Right atrium auricular region (tissue), 2 donors: ENCODE measurements around the gene AKAP13. TPM values are rescaled to one million over a fixed set of nuclear protein-coding genes. Genes with fewer than 3 reads are reported as not detected.

Experiments used
- DNase-seq: peaks from one replicate; pipeline ENCODE4 v3.0.0-alpha.2; 2019; ENCODE audit warnings: low spot score
- H3K27ac ChIP-seq, 2 donors: fragments of 200-600 bp; sonication (generic); 1 replicate in 1 of 2; 2 replicates in 1 of 2; pipeline ENCODE4 v1.5.1; 2016 to 2019
- H3K27me3 ChIP-seq, 2 donors: fragments of 200-600 bp; sonication (generic); one replicate each; pipeline versions ENCODE4 v1.5.1 to v1.6.0; 2017 to 2019
- H3K36me3 ChIP-seq: fragments of 200-600 bp; sonication (generic); one replicate; pipeline ENCODE4 v1.5.1; 2016
- H3K4me1 ChIP-seq, 2 donors: fragments of 200-600 bp; sonication (generic); one replicate each; pipeline versions ENCODE4 v1.5.1 to v1.6.0; 2017 to 2019
- H3K4me3 ChIP-seq, 2 donors: fragments of 200-600 bp; sonication (generic); 1 replicate in 1 of 2; 2 replicates in 1 of 2; pipeline ENCODE4 v1.5.1; 2017 to 2019; ENCODE audit warnings: mild to moderate bottlenecking in 1 of 2, moderate library complexity in 1 of 2
- H3K9me3 ChIP-seq, 2 donors: fragments of 200-600 bp; sonication (generic); one replicate each; pipeline ENCODE4 v1.5.1; 2019
- CTCF ChIP-seq, 2 donors: fragments of 200-600 bp; sonication (generic); IDR thresholded peaks; one replicate each; pipeline ENCODE4 v1.5.1; 2019; ENCODE audit warnings: antibody characterized with exemption in 2 of 2
- total RNA-seq, 2 donors: library from RNA; depleted of rRNA; stranded (reverse); fragments of >200 nt; gene quantifications; one replicate each; pipeline ENCODE4 v1.1.0, GENCODE V29; 2016

Gene AKAP13
- total RNA-seq, 2 donors from 2014 or later, result 293 to 339 TPM

GRCh38 chr15:85490856-85491255, 110.5 kb downstream of the AKAP13 start:
- Histone ChIP-seq H3K27ac (peak overlapping the region in 1 of 2 donors; percentile 13), H3K36me3 (no peaks in the 10 kb centered on the region), H3K27me3 (no peaks in the 10 kb centered on the region), H3K4me1 (peaks cover 0 to 61% of the 10 kb centered on the region in 2 donors), H3K4me3 (no peak overlapping the region), H3K9me3 (no peaks in the 10 kb centered on the region)
- no peak for TF ChIP-seq CTCF (IDR thresholded peaks at IDR 0.05)
- no peak for DNase-seq

GRCh38 chr15:85491691-85492090, 111.3 kb downstream of the AKAP13 start:
- no peak overlapping the region for H3K27ac ChIP-seq
- no peak overlapping the region for H3K4me3 ChIP-seq
- TF ChIP-seq CTCF (IDR thresholded peaks at IDR 0.05), result no peak
- H3K27me3 ChIP-seq, result no peaks in the 10 kb centered on the region
- H3K4me1 ChIP-seq, result peaks cover 0 to 70% of the 10 kb centered on the region in 2 donors
- no peaks in the 10 kb centered on the region for H3K36me3 ChIP-seq
- DNase-seq, result no peak
- no peaks in the 10 kb centered on the region for H3K9me3 ChIP-seq

GRCh38 chr15:85492406-85492805, 112.0 kb downstream of the AKAP13 start:
- Histone ChIP-seq H3K4me3 (no peak overlapping the region), H3K9me3 (no peaks in the 10 kb centered on the region), H3K4me1 (peaks cover 0 to 77% of the 10 kb centered on the region in 2 donors), H3K27ac (peak overlapping the region in 1 of 2 donors; percentile 85), H3K27me3 (no peaks in the 10 kb centered on the region), H3K36me3 (no peaks in the 10 kb centered on the region)
- DNase-seq, result no peak
- TF ChIP-seq CTCF (IDR thresholded peaks at IDR 0.05), result no peak

DNA sequence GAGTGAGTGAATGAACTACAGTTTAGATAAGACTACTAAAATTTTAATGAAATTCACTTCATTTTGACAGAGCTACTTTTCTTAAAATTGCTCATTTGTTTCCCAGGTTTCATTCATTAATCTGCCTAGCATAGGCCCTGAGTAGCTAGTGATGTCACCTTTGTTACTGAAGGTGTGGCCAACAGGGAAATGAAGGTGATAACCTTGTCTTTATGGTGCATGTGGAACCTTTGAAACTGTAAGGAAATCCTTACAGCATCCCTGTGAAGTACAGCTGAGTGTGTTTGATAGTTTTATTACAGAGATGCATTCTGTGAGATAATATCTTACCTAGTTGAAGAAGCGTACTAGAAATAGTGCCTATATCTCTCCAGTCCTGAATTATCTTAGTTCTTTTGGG, 112.9 kb downstream of the AKAP13 start:
- no peak overlapping the region for H3K4me3 ChIP-seq
- no peaks in the 10 kb centered on the region for H3K27me3 ChIP-seq
- H3K27ac ChIP-seq, result peak overlapping the region; percentile 70 to 85
- no peak for DNase-seq
- H3K36me3 ChIP-seq, result no peaks in the 10 kb centered on the region
- H3K4me1 ChIP-seq, result peaks cover 0 to 76% of the 10 kb centered on the region in 2 donors
- TF ChIP-seq CTCF (IDR thresholded peaks at IDR 0.05), result no peak
- no peaks in the 10 kb centered on the region for H3K9me3 ChIP-seq

DNA sequence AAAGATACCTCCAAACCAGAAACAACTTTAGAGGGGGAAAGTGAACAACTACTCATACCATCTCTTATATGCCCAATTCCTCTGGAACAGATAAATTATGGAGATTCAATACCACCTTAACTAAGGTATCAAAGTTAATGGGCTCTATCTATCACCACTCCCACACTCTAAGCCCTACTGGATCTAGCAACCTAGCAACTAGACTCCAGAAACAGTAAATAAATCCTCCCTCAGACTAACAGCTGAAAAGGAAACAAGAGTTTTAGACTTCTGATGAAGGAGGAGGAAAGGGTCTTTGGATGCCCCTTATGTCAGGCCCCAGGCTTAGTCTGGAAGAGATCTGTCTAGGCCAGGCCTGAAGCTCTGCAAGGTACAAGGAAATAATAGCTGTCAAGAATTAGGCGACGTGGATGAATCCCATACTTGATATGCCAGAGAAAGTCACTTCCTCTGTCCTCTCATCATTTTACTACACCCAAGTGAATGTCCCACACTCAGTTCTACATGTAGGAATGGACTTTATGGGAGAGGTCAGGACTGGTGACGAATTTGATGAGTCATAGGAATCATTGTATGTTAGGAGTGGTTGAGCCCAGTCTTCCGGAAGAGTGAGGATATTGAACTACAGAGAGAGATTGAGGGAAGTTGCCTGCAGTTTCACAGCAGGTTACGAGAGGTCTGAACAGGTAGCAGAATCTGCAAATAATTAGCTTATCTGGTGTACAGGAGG, 113.8 kb downstream of the AKAP13 start:
- H3K4me1 ChIP-seq, result peaks cover 0 to 79% of the 10 kb centered on the region in 2 donors
- no peak for TF ChIP-seq CTCF (IDR thresholded peaks at IDR 0.05)
- no peaks in the 10 kb centered on the region for H3K27me3 ChIP-seq
- peak overlapping the region; percentile 70 to 85 for H3K27ac ChIP-seq
- H3K4me3 ChIP-seq, result no peak overlapping the region
- no peak for DNase-seq
- no peaks in the 10 kb centered on the region for H3K36me3 ChIP-seq
- H3K9me3 ChIP-seq, result no peaks in the 10 kb centered on the region

DNA sequence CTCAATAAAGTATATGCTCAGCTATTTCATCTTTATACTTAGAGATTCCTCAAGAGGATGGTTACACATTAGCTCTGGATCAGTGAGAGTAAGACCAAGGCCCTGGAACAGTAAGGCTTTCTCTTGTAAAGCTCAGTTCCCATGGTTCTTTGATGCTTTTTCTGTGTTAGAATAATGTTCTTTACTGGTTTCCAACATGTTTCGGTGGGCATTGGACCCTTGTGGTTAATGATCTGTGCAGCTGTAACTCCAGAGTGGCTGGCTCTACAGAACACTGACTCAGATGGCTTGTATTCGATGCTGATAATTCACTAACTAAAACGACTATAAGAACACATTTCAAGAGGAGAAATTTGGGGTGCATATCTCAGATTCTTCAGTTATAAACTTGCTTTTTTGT, 114.7 kb downstream of the AKAP13 start:
- TF ChIP-seq CTCF (IDR thresholded peaks at IDR 0.05), result no peak

More for the DNA sequence above, 114.7 kb downstream of the AKAP13 start:
- Histone ChIP-seq H3K36me3 (no peaks in the 10 kb centered on the region), H3K9me3 (no peaks in the 10 kb centered on the region), H3K27me3 (no peaks in the 10 kb centered on the region), H3K27ac (peak overlapping the region; percentile 70 to 85), H3K4me3 (no peak overlapping the region), H3K4me1 (peaks cover 0 to 79% of the 10 kb centered on the region in 2 donors)
- no peak for DNase-seq
